Measurements from ENCODE around the gene C13orf42.

C13orf42 gene

DNA sequence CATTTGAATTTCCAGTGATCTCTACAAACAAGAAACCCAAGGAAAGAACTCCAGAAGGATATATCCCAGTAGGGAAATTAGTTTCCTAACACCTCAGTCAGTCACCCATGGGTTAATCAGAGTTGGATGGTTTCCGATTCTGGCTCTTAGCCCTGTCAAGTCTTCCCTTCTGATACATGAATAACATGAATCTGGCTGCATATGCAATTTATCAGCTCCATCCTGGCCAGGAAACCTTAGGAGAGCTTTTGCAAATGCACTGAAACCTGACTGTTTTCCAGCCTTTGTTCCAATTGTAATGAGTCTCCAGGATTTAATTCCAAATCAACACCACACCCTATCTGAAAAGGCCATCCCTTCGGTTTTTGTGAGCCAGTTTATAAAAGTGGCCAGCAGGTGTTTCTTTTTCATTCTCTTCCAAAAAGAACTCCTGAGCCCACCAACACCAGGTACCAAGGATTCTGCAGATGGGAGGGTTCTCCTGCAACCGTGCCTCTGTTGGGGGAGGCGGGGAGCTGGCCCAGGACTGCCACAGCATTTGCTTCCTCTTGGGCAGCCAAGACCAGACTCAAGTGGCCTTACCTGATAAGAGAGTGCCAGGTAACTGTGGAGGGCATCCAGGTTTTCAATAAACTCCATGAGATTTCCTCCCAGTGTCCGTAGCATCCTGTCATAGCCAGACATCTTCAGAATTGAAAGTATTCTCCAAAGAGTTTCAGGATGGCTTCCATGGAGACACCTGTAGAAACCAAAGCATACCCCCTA lies 77.5 kb downstream of the C13orf42 start:
- DNase-seq (ENCODE audit: low spot score): no peak

- no peak for DNase-seq (ENCODE audit: low spot score)
Observed at GRCh38 chr13:51032831-51033230, 78.2 kb downstream of the C13orf42 start.

Data from globus pallidus (tissue), 1 donor.